HCT116 (cell line): ENCODE data around the gene EBLN2. TPM values are rescaled to one million over a fixed set of nuclear protein-coding genes. Genes with fewer than 3 reads are reported as not detected.

ENCODE experiments used
- ATAC-seq: fragments of 200-7000 bp; cut with Tn5 transposase; 2 replicates; pipeline ENCODE4 v1.9.1; 2020; ENCODE audit warnings: mild to moderate bottlenecking, moderate library complexity
- BruUV-seq: library from RNA; stranded (reverse); fragments of 400-500 nt; replicated peaks from 2 replicates; lab custom pipeline; 2021; lab: Mats Ljungman, UMichigan
- CTCF ChIA-PET: fragments of 300-600 bp; sonication (Branson Sonifier 250); formaldehyde crosslinking; loops from one replicate; lab custom pipeline; 2021; ENCODE audit warnings: antibody characterized with exemption; lab: Charles Lee
- POLR2A ChIA-PET: fragments of 300-600, 350-600 bp; sonication (Branson Sonifier 250); formaldehyde crosslinking; loops from one replicate; lab custom pipeline; 2021; ENCODE audit warnings: antibody characterized with exemption; lab: Charles Lee
- RAD21 ChIA-PET, 2 experiments: fragments of 300-600 bp; sonication (Branson Sonifier 250); formaldehyde crosslinking; loops; one replicate each; lab custom pipeline; 2023; ENCODE audit warnings: low total read pairs in 2 of 2; ENCODE audit not compliant: uncharacterized antibody in 2 of 2, unreplicated experiment in 2 of 2, low non-redundant PET in 1 of 2; lab: Charles Lee
- DNase-seq: peaks from one replicate; pipeline ENCODE4 v3.0.0-alpha.2; 2010; ENCODE audit warnings: low read depth, low spot score
- H2AFZ ChIP-seq: fragments of 200-600 bp; shearing (Covaris generic), sonication (generic); 2 replicates; pipeline ENCODE4 v1.6.1; 2017; ENCODE audit warnings: low read depth, mixed run types, mixed read lengths, antibody characterized with exemption, low read length; ENCODE audit not compliant: poor library complexity, severe bottlenecking
- H3K27ac ChIP-seq: 2 replicates; pipeline ENCODE4 v1.5.1; 2012; ENCODE audit warnings: low read depth, low read length
- H3K27me3 ChIP-seq: fragments of 200-600 bp; sonication (generic); 2 replicates; pipeline ENCODE4 v1.6.1; 2016; ENCODE audit warnings: mixed run types, low read length, mixed read lengths; ENCODE audit not compliant: insufficient read depth
- H3K36me3 ChIP-seq, 2 experiments: fragments of 200-500 bp in 1 of 2; fragments of 200-600 bp in 1 of 2; sonication (Bioruptor generic) in 1 of 2; sonication (generic) in 1 of 2; 2 replicates each; pipeline versions ENCODE4 v1.5.1 to v1.6.1; 2014 to 2016; ENCODE audit warnings: low read length in 2 of 2, inconsistent platforms in 1 of 2, mixed read lengths in 1 of 2, mixed run types in 1 of 2; ENCODE audit not compliant: insufficient read depth in 2 of 2, control insufficient read depth in 1 of 2
- H3K4me1 ChIP-seq, 2 experiments: fragments of 200-600 bp in 1 of 2; sonication (generic) in 1 of 2; 2 replicates each; pipeline versions ENCODE4 v1.5.1 to v1.6.1; 2012 to 2017; ENCODE audit warnings: low read length in 2 of 2, inconsistent platforms in 1 of 2, mild to moderate bottlenecking in 1 of 2, mixed read lengths in 1 of 2, mixed run types in 1 of 2, moderate library complexity in 1 of 2; ENCODE audit not compliant: insufficient read depth in 2 of 2, control insufficient read depth in 1 of 2
- H3K4me2 ChIP-seq: fragments of 200-600 bp; sonication (generic); 2 replicates; pipeline ENCODE4 v1.6.1; 2017; ENCODE audit warnings: mixed run types, low read length, mixed read lengths
- H3K4me3 ChIP-seq, 2 experiments: fragments of 200-600 bp in 1 of 2; sonication (generic) in 1 of 2; replicated peaks in 1 of 2; 2 replicates each; pipeline ENCODE4 v1.5.1; 2011 to 2016; ENCODE audit warnings: low read length in 2 of 2, control low read depth in 1 of 2, low read depth in 1 of 2, mild to moderate bottlenecking in 1 of 2, mixed read lengths in 1 of 2, mixed run types in 1 of 2
- H3K79me2 ChIP-seq: fragments of 200-600 bp; sonication (generic); 2 replicates; pipeline ENCODE4 v1.6.1; 2017; ENCODE audit warnings: mild to moderate bottlenecking, mixed run types, low read length, moderate library complexity, mixed read lengths; ENCODE audit not compliant: insufficient read depth
- H3K9ac ChIP-seq: fragments of 200-600 bp; sonication (generic); 2 replicates; pipeline ENCODE4 v1.6.1; 2016; ENCODE audit warnings: low read length, mixed read lengths
- H3K9me2 ChIP-seq: fragments of 200-600 bp; sonication (generic), shearing (Covaris generic); 2 replicates; pipeline ENCODE4 v1.6.1; 2017; ENCODE audit warnings: mixed run types, mild to moderate bottlenecking, moderate library complexity; ENCODE audit not compliant: insufficient read depth
- H3K9me3 ChIP-seq, 2 experiments: fragments of 200-500 bp in 1 of 2; fragments of 200-600 bp in 1 of 2; sonication (Bioruptor generic) in 1 of 2; sonication (generic) in 1 of 2; 2 replicates each; pipeline ENCODE4 v1.6.1; 2014 to 2017; ENCODE audit warnings: low read length in 2 of 2, mixed read lengths in 2 of 2, inconsistent platforms in 1 of 2, low read depth in 1 of 2, mild to moderate bottlenecking in 1 of 2, mixed run types in 1 of 2, moderate library complexity in 1 of 2; ENCODE audit not compliant: control insufficient read depth in 1 of 2, insufficient read depth in 1 of 2
- H4K20me1 ChIP-seq: fragments of 200-600 bp; sonication (generic), shearing (Covaris generic); 2 replicates; pipeline ENCODE4 v1.6.1; 2017; ENCODE audit warnings: mixed run types, mild to moderate bottlenecking, moderate library complexity; ENCODE audit not compliant: insufficient read depth
- EZH2phosphoT487 ChIP-seq: fragments of 200-600 bp; IDR thresholded peaks from 2 replicates; pipeline ENCODE4 v1.6.1; 2018; ENCODE audit warnings: antibody characterized with exemption, borderline replicate concordance
- POLR2AphosphoS5 ChIP-seq: IDR thresholded peaks from 2 replicates; pipeline ENCODE4 v1.6.1; 2011; ENCODE audit warnings: mild to moderate bottlenecking, low read depth, low read length, moderate library complexity
- SP1 ChIP-seq: IDR thresholded peaks from 2 replicates; pipeline ENCODE4 v1.6.1; 2012; ENCODE audit warnings: low read depth
- YY1 ChIP-seq: IDR thresholded peaks from 2 replicates; pipeline ENCODE4 v1.6.1; 2011; ENCODE audit warnings: low read length, low read depth, moderate library complexity, mild to moderate bottlenecking; ENCODE audit not compliant: insufficient replicate concordance; ENCODE audit errors: extremely low read depth
- intact Hi-C: fragments of 100-400 bp; cut with micrococcal nuclease; formaldehyde crosslinking; loops from 2 replicates; pipeline ENCODE4 v1.10.0; 2022
- total RNA-seq: library from RNA; stranded (reverse); gene quantifications from one replicate; pipeline ENCODE4 v1.2.1, GENCODE V29; 2021; ENCODE audit not compliant: unreplicated experiment

EBLN2 gene
- total RNA-seq, 1 experiment from 2014 or later, result 5.1 TPM

- H4K20me1 ChIP-seq, result no peaks in the 10 kb centered on the region
- H3K27ac ChIP-seq, result no peak overlapping the region
- H3K27me3 ChIP-seq, result no peaks in the 10 kb centered on the region
- ATAC-seq (no peak), DNase-seq (no peak)
- no peaks in the 10 kb centered on the region for H3K9me2 ChIP-seq
- no peaks in the 10 kb centered on the region for H3K9me3 ChIP-seq
- RAD21 ChIA-PET, result no interaction called here
- no peak for TF ChIP-seq YY1
- no peak for TF ChIP-seq SP1
- TF ChIP-seq EZH2phosphoT487, result no peak
- no peaks in the 10 kb centered on the region for H3K36me3 ChIP-seq
- intact Hi-C loops, result no loop called here
- CTCF ChIA-PET, result interaction anchor here (1.3 kb wide), 1 partner anchor 406 kb away, joined by 3 read pairs; no protein-coding TSS in a partner anchor
- H3K4me2 ChIP-seq, result peak overlapping the region; percentile 68; the same call in 1 of the 2 replicates
- H3K79me2 ChIP-seq, result no peaks in the 10 kb centered on the region
- BruUV-seq, result no TSS peak
- H3K4me1 ChIP-seq, result peaks cover 8 to 17% of the 10 kb centered on the region in 2 experiments
- H3K9ac ChIP-seq, result no peak overlapping the region
- H2AFZ ChIP-seq, result no peak overlapping the region
- POLR2A ChIA-PET, result no interaction called here
- H3K4me3 ChIP-seq, result no peak overlapping the region
Measured at GRCh38 chr3:73094951-73095350, 33.5 kb downstream of the EBLN2 start.

GRCh38 chr3:73096169-73096568 is 34.7 kb downstream of the EBLN2 start:
- RAD21 ChIA-PET, result no interaction called here
- Histone ChIP-seq H3K9ac (no peak overlapping the region), H4K20me1 (no peaks in the 10 kb centered on the region), H3K9me2 (no peaks in the 10 kb centered on the region), H3K27me3 (no peaks in the 10 kb centered on the region), H3K36me3 (no peaks in the 10 kb centered on the region), H3K27ac (no peak overlapping the region), H2AFZ (no peak overlapping the region), H3K4me2 (no peak overlapping the region), H3K4me3 (no peak overlapping the region), H3K4me1 (peaks cover 8 to 17% of the 10 kb centered on the region in 2 experiments), H3K9me3 (no peaks in the 10 kb centered on the region), H3K79me2 (no peaks in the 10 kb centered on the region)
- POLR2A ChIA-PET, result no interaction called here
- CTCF ChIA-PET, result interaction anchor here (1.3 kb wide), 1 partner anchor 405 kb away, joined by 3 read pairs; no protein-coding TSS in a partner anchor
- DNase-seq (no peak), ATAC-seq (no peak)
- intact Hi-C loops, result no loop called here
- BruUV-seq, result no TSS peak
- no peak for TF ChIP-seq POLR2AphosphoS5
